GM21737 (cell line): ENCODE measurements around the gene DES.
A peak's percentile ranks its signal among the peaks of the same experiment; 100 is the strongest.
"Not testable (repeated sequence)": the region's sequence is repeated elsewhere in the genome, so short reads cannot be mapped to it uniquely, and the experiment has no call there.

ENCODE experiments used
- ATAC-seq: cut with Tn5 transposase; IDR thresholded peaks from one replicate; pipeline ENCODE4 v1.9.1; 2021; ENCODE audit warnings: mild to moderate bottlenecking, moderate library complexity; ENCODE audit not compliant: unreplicated experiment

The DES gene

DNA sequence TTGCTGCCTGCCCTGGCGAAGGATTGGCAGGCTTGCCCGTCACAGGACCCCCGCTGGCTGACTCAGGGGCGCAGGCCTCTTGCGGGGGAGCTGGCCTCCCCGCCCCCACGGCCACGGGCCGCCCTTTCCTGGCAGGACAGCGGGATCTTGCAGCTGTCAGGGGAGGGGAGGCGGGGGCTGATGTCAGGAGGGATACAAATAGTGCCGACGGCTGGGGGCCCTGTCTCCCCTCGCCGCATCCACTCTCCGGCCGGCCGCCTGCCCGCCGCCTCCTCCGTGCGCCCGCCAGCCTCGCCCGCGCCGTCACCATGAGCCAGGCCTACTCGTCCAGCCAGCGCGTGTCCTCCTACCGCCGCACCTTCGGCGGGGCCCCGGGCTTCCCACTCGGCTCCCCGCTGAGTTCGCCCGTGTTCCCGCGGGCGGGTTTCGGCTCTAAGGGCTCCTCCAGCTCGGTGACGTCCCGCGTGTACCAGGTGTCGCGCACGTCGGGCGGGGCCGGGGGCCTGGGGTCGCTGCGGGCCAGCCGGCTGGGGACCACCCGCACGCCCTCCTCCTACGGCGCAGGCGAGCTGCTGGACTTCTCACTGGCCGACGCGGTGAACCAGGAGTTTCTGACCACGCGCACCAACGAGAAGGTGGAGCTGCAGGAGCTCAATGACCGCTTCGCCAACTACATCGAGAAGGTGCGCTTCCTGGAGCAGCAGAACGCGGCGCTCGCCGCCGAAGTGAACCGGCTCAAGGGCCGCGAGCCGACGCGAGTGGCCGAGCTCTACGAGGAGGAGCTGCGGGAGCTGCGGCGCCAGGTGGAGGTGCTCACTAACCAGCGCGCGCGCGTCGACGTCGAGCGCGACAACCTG lies at the start of gene DES:
TSS of gene DES (plus strand) at position 223 of the 857 bp plus-strand sequence. CDS start at position 309, 86 bp downstream.
- no peak for ATAC-seq

DNA sequence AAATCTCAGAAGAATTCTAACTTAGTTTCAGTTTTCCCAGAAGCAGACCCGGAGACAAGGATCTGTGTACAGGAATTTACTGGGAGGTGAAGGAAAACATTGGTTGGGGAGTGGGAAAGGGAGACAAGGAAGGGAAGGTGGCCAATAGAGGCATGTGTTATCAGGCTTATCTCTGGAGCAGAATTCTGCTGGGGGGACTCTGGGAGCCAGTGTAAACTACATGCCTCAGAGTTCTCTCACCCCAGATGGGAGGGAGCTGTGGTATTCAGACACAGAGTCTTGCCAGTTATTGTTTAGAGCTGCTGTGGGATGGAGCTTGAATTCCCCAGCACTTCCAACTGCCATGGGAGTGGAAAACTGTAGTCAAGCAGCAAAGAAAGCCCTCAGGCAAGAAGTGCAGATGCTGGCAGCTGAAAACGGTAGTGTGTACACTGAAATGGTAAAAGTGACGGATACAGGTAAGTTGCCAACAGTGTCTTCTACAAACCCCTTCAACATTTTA lies 49.4 kb upstream of the DES start:
- ATAC-seq: no peak

DNA sequence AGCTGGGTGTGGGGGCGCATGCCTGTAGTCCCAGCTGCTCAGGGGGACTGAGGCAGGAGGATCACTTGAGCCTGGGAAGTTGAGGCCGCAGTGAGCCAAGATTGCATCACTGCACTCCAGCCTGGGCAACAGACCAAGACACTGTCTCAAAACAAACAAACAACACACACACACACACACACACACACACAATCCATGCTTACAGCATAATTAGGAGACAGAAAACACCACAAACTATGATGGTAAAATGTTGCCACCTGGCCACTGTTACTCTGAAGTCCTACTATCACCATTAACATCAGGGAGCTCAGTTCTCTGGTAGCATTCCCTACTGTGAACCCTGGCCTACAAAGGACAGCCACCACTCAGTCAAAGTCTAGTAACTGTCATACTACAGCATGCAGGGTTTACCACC lies 48.7 kb upstream of the DES start:
- ATAC-seq: no peak

DNA sequence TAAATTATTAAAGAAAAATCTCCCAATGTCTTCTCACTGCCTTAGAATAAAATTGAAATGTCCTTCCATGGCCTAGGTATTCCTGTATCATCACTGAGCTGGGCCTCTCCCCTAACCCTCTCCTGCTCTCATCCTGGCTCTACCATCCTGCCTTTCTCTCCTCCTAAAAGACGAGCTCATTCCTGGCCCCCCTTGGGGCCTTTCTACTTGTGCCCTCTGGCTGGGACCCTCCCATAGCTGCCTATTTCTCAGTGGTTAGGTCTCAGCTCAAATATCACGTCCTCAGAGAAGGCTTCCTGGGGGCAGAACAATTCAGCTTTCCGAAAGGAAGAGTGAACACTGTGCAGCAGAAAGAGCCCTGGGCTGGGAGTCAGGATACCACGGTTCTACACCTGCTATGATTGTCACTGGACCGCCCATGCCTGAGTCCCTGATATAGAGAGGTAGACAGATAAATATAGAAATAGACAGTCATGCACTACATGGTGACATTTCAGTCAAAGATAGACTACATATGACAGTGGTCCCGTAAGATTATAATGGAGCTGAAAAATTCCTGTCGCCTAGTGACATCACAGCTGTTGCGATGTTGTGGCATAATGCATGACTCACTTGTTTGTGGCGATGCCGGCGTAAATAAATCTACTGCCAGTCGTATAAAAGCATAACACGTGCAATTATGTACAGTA lies 39.9 kb upstream of the DES start:
- no peak for ATAC-seq

DNA sequence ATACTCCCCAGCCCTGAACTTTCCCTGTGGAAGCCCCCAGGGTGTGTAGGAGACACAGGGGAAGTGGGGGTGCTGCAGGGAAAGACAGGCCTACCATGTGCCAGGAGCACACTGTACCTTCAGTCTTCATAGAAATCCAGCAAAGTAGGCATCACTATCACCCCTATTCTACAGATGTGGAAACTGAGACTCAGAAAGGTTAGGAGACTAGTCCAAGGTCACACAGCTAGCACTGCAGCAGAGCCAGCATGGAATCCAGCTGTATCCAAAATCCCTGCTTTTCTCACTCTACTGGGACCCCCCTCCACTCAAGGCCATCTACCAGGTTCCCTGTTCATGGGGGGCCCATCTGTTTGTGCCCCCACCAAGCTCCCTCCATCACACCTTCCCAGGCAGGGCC lies 37.3 kb upstream of the DES start:
- ATAC-seq: no peak

DNA sequence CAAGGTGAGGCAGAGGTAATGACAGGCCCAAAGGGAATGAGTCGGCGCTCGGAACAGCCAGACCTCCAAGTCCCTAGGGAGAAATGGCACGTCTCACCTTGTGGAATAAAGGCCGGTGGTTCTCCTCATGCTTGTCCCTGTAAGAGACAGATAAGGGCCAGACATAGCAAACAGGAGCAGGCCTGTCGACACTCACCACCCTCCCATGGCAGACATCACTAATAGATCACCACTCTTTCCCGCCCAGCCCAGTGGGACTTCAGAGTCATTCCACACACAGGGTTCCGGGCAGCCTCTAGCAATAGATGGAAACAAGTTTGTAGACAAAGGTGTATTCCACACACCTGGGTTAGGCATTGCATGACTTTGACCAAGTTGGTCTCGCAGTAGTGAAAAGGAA lies 36.7 kb upstream of the DES start:
- ATAC-seq: no peak

DNA sequence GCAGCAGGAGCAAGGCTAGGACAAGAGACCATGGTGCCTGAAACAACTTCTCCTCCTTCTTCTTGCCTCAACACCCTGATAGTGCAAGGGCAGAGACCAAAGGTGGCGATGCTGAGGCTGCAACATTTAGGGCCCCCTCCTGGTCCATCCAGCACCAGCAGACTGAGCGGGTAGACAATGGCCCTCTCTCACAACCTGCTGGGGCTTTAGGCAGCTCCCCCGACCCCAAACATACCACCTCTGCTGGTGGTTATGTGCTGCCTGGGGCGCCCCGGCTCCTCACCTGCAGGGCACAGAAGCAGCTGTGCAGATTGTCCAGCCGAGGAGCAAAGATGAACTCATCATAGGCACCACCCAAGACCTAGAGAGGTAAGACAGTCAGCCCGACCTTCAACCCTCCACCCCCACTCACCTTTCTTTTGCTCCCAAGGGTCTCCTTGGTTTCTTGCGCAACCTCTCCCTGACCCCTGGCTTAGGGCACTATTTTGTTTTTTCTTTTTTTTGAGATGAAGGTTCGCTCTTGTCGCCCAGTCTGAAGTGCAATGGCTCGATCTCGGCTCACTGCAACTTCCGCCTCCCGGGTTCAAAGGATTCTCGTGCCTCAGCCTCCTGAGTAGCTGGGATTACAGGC lies 34.0 kb upstream of the DES start:
- ATAC-seq: no peak

DNA sequence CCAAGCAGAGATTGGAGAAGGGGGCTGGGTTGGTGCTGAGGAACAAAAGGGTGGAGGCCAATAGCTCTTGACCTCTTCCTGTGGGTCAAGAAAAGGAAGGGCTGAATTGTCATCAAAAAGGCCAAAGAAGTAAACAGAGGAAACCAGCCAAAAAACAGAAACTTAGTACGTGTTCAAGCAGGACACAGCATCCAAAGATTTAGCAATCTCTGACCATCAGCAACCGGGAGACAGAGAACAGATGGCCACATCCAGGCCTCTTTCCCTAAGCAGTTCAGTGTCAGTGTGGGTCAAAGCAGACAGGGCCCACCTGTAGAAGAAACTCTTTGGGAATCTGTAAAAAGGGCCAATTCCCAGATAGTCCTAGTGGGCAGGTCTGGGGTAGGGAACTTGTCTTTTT lies 33.3 kb upstream of the DES start:
- no peak for ATAC-seq

DNA sequence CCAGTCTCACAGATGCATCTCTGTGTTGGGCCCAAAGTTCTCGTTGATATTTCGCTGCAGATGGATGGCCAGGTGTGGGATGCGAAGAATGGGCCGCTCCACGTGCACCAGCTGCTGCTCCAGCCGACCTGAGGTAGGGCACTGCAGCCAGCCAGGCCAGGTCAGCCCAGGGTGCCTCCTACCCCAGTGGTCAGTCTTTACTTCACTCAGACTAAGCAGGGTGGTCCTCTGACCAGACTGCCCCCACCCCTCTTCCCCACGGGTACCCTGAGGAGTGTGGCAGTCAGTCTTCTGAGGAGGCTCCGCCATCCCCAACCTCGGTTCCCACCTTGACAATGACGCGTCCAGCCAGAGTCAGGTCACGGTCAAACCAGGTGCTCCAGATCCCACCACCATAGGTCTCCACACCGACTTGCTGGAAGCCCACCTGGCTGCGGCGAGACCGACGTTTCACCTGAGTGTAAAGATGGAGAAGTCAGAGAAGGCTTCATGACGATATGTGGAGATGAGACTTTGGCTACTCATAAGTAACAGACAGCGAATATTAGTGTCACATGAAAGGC lies 32.1 kb upstream of the DES start:
- ATAC-seq: no peak

DNA sequence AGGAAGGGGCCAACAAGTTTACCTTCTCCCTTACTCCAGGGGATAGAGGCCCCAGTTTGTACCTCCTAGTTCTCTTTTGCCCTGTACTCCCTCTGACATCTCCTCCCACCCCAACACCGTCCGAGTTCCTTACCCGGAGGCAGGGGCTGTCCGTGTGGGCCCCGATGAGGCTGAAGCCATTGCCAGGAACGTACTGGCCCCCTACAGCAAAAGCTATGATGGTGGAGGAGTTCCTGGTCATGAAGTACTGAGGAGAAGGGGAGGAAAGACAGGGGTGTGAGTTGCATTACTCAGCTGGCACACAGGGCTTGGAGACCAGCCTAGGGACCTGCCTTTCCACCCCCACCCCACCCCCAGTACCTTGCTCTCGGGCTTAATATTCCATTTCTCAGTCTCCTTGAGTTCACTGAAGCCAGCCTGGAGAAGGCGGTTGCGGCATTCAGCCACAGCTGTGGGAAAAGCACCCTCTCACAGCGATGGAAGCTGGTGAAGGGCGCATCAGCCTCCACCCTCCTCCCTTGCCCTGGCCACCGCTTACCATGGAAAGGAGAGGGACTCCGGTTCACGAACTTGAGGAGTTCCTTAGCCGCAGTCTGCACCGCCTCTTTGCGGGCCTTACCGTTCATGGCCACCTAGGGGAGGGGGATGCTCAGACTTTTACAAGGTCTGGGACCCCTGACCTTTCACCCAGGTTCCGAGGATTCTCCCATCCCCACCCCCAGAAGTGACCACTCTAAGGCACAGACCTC lies 31.5 kb upstream of the DES start:
- ATAC-seq: no peak

DNA sequence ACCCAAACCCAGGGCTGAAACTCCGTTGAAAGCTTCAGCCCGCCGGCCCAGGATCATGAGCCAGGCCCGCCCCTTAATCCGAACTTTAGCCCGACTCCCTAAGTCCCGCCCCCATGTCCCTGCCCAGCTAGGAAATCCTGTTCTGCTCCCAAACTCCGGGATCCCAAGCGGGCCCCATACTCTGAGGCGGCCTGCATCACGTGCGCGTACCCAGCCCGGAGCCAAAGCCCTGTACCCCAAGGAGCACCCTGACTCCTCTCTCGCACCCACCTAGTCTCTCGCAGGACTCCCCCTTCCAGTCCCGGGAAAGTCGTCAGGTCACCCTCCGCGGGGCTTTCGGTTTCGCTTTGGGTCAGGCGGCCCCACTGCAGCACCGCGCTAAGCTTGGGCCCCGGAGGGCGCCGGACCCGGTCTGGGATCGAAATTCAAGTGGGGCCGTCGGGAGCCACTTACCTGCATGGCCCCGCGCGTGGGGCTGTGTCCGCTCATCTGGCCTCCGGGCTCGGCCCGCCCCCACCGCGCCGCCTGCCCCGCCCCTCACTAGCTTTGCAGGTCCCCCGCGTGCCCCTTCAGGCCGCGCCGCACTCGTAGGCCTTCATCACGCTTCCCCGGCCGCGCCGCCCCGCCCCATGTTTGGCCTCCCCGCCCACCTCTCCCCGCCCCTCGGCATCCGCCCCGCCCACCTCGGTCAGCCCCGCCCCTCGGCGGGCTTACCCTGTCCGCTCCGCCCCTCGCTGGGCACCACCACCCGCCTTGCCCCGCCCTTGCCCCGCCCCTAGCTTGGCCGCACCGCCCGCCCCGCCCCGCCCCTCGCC lies 30.7 kb upstream of the DES start, which contains the start of gene DNPEP:
TSS of gene DNPEP (minus strand) at position 607 of the 815 bp plus-strand sequence. CDS start at position 489, 118 bp downstream.
- ATAC-seq: peak; percentile 54

DNA sequence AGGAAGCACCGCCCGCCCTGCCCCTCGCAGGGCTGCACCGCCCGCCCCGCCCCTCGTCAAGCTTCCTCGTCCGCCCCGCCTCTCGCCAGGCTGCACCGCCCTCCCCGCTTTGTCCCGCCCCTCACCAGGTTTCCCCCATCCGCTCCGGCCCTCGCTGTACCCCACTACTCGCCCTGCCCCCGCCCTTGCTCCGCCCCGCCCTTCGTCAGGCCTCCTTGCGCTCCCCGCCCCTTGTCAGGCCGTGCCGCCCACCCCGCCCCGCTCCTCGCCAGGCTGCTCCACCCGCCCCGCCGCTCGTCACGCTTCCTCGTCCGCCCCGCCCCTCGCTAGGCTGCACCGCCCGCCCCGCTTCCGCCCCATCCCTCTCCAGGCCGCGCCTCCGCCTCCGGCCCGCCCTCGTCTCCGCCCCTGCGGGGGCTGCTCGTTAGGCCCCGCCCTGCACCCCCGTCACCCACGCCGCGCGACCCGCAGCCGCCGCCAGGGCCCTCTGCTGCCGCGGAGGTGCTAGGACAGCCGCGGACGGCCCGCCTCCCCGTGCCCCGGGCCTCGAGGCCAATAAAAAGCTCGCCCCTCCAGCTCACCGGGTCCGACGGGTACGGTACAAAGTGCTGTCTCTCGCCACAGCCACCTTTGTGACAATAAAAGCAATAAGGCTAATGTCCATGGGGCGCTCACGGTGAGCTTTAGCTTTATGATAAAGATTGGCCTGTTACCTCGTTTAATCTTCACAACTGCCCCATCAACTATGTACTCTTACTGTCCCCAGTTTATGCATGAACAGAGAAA lies 29.9 kb upstream of the DES start:
- peak; percentile 80 for ATAC-seq

DNA sequence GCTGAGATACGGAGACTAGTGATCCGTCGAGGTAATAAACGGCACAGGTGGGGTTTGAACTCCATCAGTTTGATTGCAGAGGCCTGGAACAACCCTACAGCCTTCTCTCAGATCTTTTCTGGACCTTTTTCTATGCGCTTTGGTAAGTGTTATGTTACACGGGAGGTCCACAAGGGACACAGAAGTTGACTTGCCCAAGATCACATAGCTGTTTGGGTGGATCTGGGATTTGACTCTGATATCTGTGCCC lies 29.3 kb upstream of the DES start:
- ATAC-seq: no peak

DNA sequence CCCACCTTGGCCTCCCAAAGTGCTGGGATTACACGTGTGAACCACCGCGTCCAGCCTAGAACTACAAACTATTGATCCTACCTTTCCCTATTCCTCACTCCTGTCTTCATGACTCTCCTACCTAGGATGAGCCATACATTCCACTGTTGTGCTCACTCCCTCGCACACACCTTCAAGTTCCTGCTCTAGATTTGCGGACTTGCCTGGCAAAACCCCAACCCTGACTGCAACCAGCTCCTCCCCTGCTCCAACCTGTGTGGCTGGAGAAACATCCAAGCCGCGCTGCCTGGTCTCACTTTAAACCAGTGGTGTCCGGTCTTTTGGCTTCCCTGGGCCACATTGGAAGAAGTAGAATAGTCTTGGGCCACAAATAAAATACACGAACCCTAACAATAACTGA lies 25.4 kb upstream of the DES start:
- ATAC-seq: no peak

DNA sequence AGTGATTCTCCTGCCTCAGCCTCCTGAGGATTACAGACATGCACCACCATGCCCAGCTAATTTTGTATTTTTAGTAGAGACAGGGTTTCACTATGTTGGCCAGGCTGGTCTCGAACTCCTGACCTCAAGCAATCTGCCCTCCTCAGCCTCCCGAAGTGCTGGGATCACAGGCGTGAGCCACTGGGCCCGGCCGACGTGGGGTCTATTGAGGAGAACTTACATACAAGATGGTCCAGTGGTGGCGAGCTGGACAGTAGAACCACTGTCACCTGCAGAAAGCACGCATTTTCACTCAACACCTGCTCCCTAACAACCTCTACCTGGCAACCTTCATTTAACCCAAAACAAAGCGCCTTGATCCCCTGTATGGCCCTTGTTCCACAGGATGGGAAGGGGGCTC lies 23.1 kb upstream of the DES start:
- ATAC-seq: not testable (repeated sequence)

DNA sequence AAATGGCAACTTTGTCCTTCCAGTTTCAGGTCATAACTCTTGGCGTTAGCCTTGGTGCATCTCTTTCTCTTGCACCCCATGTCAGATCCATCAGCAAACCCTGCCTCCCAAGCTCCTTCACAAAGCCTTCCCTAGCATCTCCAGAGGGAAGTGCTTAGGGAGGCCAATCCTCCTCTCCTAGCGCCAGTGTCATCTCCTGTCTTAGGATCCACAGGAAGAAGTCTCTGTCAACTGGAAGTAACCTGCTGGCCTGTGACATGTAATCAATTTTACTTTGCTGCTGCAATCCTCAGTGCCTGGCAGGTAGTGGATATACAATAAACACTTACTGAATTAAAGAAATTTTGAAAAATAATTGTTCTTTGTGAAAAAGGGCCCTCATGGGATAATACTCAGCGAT lies 22.6 kb upstream of the DES start:
- ATAC-seq: no peak

DNA sequence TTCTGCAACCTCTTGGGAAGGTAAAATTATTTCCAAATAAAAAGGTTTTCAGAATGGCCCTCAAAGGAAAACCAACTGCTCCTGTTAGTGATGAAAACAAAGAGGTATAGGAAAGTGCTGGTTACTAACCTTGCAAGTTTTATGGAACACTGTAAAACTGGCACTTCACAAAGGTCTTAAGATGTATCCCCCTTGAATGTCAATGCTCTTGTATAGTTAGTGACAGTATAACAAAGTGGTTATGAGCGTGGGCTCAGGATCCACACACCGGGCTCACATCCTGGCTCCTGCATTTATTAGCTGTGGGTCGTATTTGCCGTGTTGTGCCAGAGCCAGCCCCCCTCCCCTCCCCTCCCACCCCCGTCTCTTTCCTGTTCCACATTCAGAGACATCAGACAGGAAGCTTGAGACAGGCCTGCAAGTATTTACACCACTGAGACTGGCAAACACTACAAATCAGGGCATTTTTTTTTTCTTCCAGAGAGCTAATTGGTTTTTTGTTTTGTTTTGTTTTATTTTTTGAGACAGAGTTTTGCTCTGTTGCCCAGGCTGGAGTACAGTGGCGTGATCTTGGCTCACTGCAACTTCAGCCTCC lies 21.2 kb upstream of the DES start:
- ATAC-seq: no peak

DNA sequence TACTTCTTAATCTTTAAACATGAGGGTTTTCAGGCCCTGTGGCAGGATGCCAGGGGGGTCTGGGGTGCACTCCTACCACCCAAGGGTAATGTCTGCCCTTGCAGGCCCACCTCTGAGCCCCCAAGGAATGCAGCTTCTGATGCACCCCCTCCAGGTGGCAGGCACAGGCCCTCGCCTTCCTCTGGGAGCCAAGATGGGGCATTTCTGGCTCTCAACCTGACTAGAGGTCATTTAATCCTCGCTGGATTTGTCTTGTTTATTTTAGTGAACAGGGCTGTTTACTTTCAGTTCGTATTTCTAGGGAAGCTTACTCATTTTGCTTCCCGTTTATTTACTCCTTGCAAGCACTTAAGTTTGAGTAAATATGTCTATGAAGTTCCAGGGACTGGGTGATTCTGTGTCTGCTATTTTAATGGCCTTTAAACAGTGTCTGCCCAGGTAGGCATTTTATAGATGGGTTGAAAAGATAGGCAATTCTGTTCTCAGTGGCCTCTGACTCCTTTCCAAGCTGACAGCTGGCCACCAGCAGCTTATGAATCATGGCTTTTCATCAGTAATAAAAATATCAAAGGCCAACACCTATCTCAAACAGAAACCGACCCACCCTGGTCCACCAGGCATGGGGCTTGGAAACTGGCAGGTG lies 19.3 kb upstream of the DES start:
- no peak for ATAC-seq
